ENCODE results near the gene OR10C1. TPM values are rescaled to one million over a fixed set of nuclear protein-coding genes. Genes with fewer than 3 reads are reported as not detected.

Gene OR10C1
- polyA plus RNA-seq, 3 donors, result not detected

- Histone ChIP-seq H3K4me3 (replicated peaks in 1 of 3; ENCODE audit: low read depth in 2 of 3, low read length in 3 of 3) (no peak within 1 kb of the TSS), H4K20me1 (ENCODE audit: insufficient read depth, low read length) (no peaks in the 10 kb centered on the region), H3K4me1 (ENCODE audit: control insufficient read depth in 1 of 2, insufficient read depth in 2 of 2, low read length in 2 of 2) (no peaks in the 10 kb centered on the region), H3K27ac (ENCODE audit: low read depth in 1 of 2, low read length in 2 of 2) (no peak within 1 kb of the TSS), H3K27me3 (ENCODE audit: control insufficient read depth in 2 of 2, insufficient read depth in 2 of 2, low read length in 2 of 2) (no peaks in the 10 kb centered on the region), H3K9me3 (replicated peaks in 1 of 2; ENCODE audit: control insufficient read depth in 1 of 2, insufficient read depth in 1 of 2, low read length in 2 of 2) (peaks cover 11 to 13% of the 10 kb centered on the region in 2 donors), H3K9ac (ENCODE audit: insufficient read depth, low read length, poor library complexity, severe bottlenecking) (no peak within 1 kb of the TSS), H2AFZ (ENCODE audit: insufficient read depth, low read depth, low read length, poor library complexity, severe bottlenecking) (no peak within 1 kb of the TSS), H3K79me2 (ENCODE audit: insufficient read depth, low read length) (no peaks in the 10 kb centered on the region), H3K36me3 (replicated peaks in 1 of 2; ENCODE audit: control insufficient read depth in 1 of 2, insufficient read depth in 2 of 2, low read length in 2 of 2) (no peaks in the 10 kb centered on the region), H3K4me2 (replicated peaks; ENCODE audit: extremely low read depth, low read length, poor library complexity, severe bottlenecking) (no peak within 1 kb of the TSS)
- TF ChIP-seq CTCF (IDR thresholded peaks at IDR 0.05), result no peak
- Mint-ChIP-seq H3K9me3 (peaks cover 2 to 15% (median 6%) of the 10 kb centered on the region in 7 donors), H3K4me3 (no peak within 1 kb of the TSS), H3K36me3 (no peaks in the 10 kb centered on the region), H3K4me1 (no peaks in the 10 kb centered on the region), H3K27ac (no peak within 1 kb of the TSS), H3K27me3 (ENCODE audit: low read depth in 3 of 3) (peaks cover 1 to 5% (median 2%) of the 10 kb centered on the region in 3 donors)
- DNase-seq, result no peak
- intact Hi-C loops (cut with micrococcal nuclease), result no loop called here
Measured at GRCh38 chr6:29414588-29414987, 24.5 kb upstream of the OR10C1 start, which contains the start of gene OR12D1. OR12D1 (plus strand) TSS chr6:29414928.

GRCh38 chr6:29419516-29419915 is 19.6 kb upstream of the OR10C1 start:
- intact Hi-C loops (cut with micrococcal nuclease), result no loop called here
- WGBS (ENCODE audit: insufficient coverage), result 100% methylated on average over 1 of the region's 3 CpGs
- TF ChIP-seq CTCF (IDR thresholded peaks at IDR 0.05), result no peak

More at GRCh38 chr6:29419516-29419915, 19.6 kb upstream of the OR10C1 start:
- Mint-ChIP-seq H3K36me3 (no peaks in the 10 kb centered on the region), H3K9me3 (peaks cover 0 to 3% (median 0%) of the 10 kb centered on the region in 7 donors), H3K4me1 (no peaks in the 10 kb centered on the region), H3K27ac (no peak overlapping the region), H3K4me3 (no peak overlapping the region), H3K27me3 (ENCODE audit: low read depth in 3 of 3) (peaks cover 3 to 6% (median 4%) of the 10 kb centered on the region in 3 donors)
- H3K4me1 ChIP-seq (ENCODE audit: control insufficient read depth in 1 of 2, insufficient read depth in 2 of 2, low read length in 2 of 2), result no peaks in the 10 kb centered on the region
- no peak overlapping the region for H3K9ac ChIP-seq (ENCODE audit: insufficient read depth, low read length, poor library complexity, severe bottlenecking)
- H2AFZ ChIP-seq (ENCODE audit: insufficient read depth, low read depth, low read length, poor library complexity, severe bottlenecking), result no peak overlapping the region
- H3K4me2 ChIP-seq (replicated peaks; ENCODE audit: extremely low read depth, low read length, poor library complexity, severe bottlenecking), result no peak overlapping the region
- no peak for DNase-seq
- no peaks in the 10 kb centered on the region for H3K79me2 ChIP-seq (ENCODE audit: insufficient read depth, low read length)
- no peaks in the 10 kb centered on the region for H3K9me3 ChIP-seq (replicated peaks in 1 of 2; ENCODE audit: control insufficient read depth in 1 of 2, insufficient read depth in 1 of 2, low read length in 2 of 2)
- no peak overlapping the region for H3K27ac ChIP-seq (ENCODE audit: low read depth in 1 of 2, low read length in 2 of 2)
- no peaks in the 10 kb centered on the region for H3K27me3 ChIP-seq (ENCODE audit: control insufficient read depth in 2 of 2, insufficient read depth in 2 of 2, low read length in 2 of 2)
- no peak overlapping the region for H3K4me3 ChIP-seq (replicated peaks in 1 of 3; ENCODE audit: low read depth in 2 of 3, low read length in 3 of 3)
- no peaks in the 10 kb centered on the region for H4K20me1 ChIP-seq (ENCODE audit: insufficient read depth, low read length)
- H3K36me3 ChIP-seq (replicated peaks in 1 of 2; ENCODE audit: control insufficient read depth in 1 of 2, insufficient read depth in 2 of 2, low read length in 2 of 2), result no peaks in the 10 kb centered on the region

Measured in CD14-positive monocyte (primary cell).